IMR-90 (cell line): ENCODE data around the gene EIF2B2. TPM values are rescaled to one million over a fixed set of nuclear protein-coding genes. Genes with fewer than 3 reads are reported as not detected.

ENCODE experiments used
- ATAC-seq: fragments of 200-7000 bp; cut with Tn5 transposase; 2 replicates; pipeline ENCODE4 v1.9.1; 2020; ENCODE audit warnings: low read depth, mild to moderate bottlenecking, moderate library complexity
- BruUV-seq: library from RNA; stranded (reverse); fragments of 400-500 nt; replicated peaks from 2 replicates; lab custom pipeline; 2021; lab: Mats Ljungman, UMichigan
- CTCF ChIA-PET: fragments of 300-600 bp; formaldehyde crosslinking; extraction: SDS; loops from one replicate; lab custom pipeline; 2021; ENCODE audit warnings: antibody characterized with exemption; lab: Yijun Ruan, JAX
- POLR2A ChIA-PET: fragments of 300-600 bp; sonication (Branson Sonifier 250); formaldehyde crosslinking; loops from one replicate; lab custom pipeline; 2022; ENCODE audit warnings: antibody characterized with exemption; ENCODE audit not compliant: unreplicated experiment; lab: Charles Lee
- DNase-seq: peaks from one replicate; pipeline ENCODE4 v3.0.0; 2013
- H2AFZ ChIP-seq: replicated peaks from 2 replicates; pipeline ENCODE3; 2013; ENCODE audit warnings: low read length, mild to moderate bottlenecking; ENCODE audit not compliant: poor library complexity
- H2AK5ac ChIP-seq: 2 replicates; pipeline ENCODE4 v1.6.1; 2013; ENCODE audit warnings: low read depth, low read length, inconsistent platforms
- H2AK9ac ChIP-seq: replicated peaks from 2 replicates; pipeline ENCODE3; 2013; ENCODE audit warnings: mild to moderate bottlenecking, low read depth, low read length, moderate library complexity; ENCODE audit not compliant: poor library complexity
- H2BK120ac ChIP-seq: 2 replicates; pipeline ENCODE4 v1.6.1; 2013; ENCODE audit warnings: low read depth, low read length, inconsistent platforms
- H2BK15ac ChIP-seq: 3 replicates; pipeline ENCODE4 v1.6.1; 2013; ENCODE audit warnings: low read depth, low read length, inconsistent platforms
- H2BK20ac ChIP-seq: 2 replicates; pipeline ENCODE4 v1.6.1; 2013; ENCODE audit warnings: low read depth, mild to moderate bottlenecking, inconsistent platforms, low read length, moderate library complexity
- H2BK5ac ChIP-seq: 2 replicates; pipeline ENCODE4 v1.6.1; 2013; ENCODE audit warnings: mild to moderate bottlenecking, low read depth, low read length, inconsistent platforms; ENCODE audit not compliant: poor library complexity, severe bottlenecking
- H3K14ac ChIP-seq: replicated peaks from 2 replicates; pipeline ENCODE4 v1.6.1; 2013; ENCODE audit warnings: low read depth, low read length, inconsistent platforms
- H3K18ac ChIP-seq: 2 replicates; pipeline ENCODE4 v1.6.1; 2013; ENCODE audit warnings: low read depth, low read length, control low read depth
- H3K23ac ChIP-seq: 2 replicates; pipeline ENCODE4 v1.6.1; 2013; ENCODE audit warnings: low read depth, low read length, inconsistent platforms
- H3K27ac ChIP-seq: 2 replicates; pipeline ENCODE4 v1.5.1; 2013; ENCODE audit warnings: mild to moderate bottlenecking, control low read depth, low read length; ENCODE audit not compliant: insufficient read depth
- H3K27me3 ChIP-seq: 2 replicates; pipeline ENCODE4 v1.6.1; 2013; ENCODE audit warnings: low read length; ENCODE audit not compliant: control insufficient read depth, insufficient read depth
- H3K36me3 ChIP-seq: 2 replicates; pipeline ENCODE4 v1.6.1; 2013; ENCODE audit warnings: low read length, mixed read lengths; ENCODE audit not compliant: control insufficient read depth, insufficient read depth
- H3K4ac ChIP-seq: 2 replicates; pipeline ENCODE4 v1.6.1; 2013; ENCODE audit warnings: low read depth, low read length, inconsistent platforms
- H3K4me1 ChIP-seq: 2 replicates; pipeline ENCODE4 v1.6.1; 2013; ENCODE audit warnings: low read length, mixed read lengths; ENCODE audit not compliant: control insufficient read depth, insufficient read depth
- H3K4me2 ChIP-seq: 2 replicates; pipeline ENCODE4 v1.6.1; 2013; ENCODE audit warnings: low read depth, mild to moderate bottlenecking, control low read depth, low read length, moderate library complexity
- H3K4me3 ChIP-seq: 2 replicates; pipeline ENCODE4 v1.5.1; 2013; ENCODE audit warnings: low read depth, mild to moderate bottlenecking, control low read depth, low read length, moderate library complexity; ENCODE audit not compliant: insufficient read depth
- H3K56ac ChIP-seq: 2 replicates; pipeline ENCODE4 v1.6.1; 2013; ENCODE audit warnings: low read length, inconsistent platforms; ENCODE audit not compliant: insufficient read depth; ENCODE audit errors: extremely low read depth
- H3K79me1 ChIP-seq, 2 experiments: 2 replicates each; pipeline ENCODE4 v1.6.1; 2013; ENCODE audit warnings: low read length in 2 of 2, inconsistent platforms in 1 of 2, low read depth in 1 of 2
- H3K9ac ChIP-seq: 2 replicates; pipeline ENCODE4 v1.6.1; 2013; ENCODE audit warnings: low read depth, low read length, control low read depth
- H3K9me1 ChIP-seq: 2 replicates; pipeline ENCODE4 v1.6.1; 2013; ENCODE audit warnings: low read length, inconsistent platforms; ENCODE audit not compliant: insufficient read depth
- H3K9me3 ChIP-seq: 2 replicates; pipeline ENCODE4 v1.6.1; 2013; ENCODE audit warnings: low read length; ENCODE audit not compliant: control insufficient read depth, insufficient read depth
- H4K20me1 ChIP-seq: 2 replicates; pipeline ENCODE4 v1.6.1; 2013; ENCODE audit warnings: low read length, inconsistent platforms; ENCODE audit not compliant: insufficient read depth
- H4K5ac ChIP-seq: 2 replicates; pipeline ENCODE4 v1.6.1; 2013; ENCODE audit warnings: mild to moderate bottlenecking, low read depth, low read length, control low read depth
- H4K8ac ChIP-seq, 2 experiments: 2 replicates each; pipeline ENCODE4 v1.6.1; 2013; ENCODE audit warnings: low read depth in 2 of 2, low read length in 2 of 2, control low read depth in 1 of 2, inconsistent platforms in 1 of 2
- H4K91ac ChIP-seq: 2 replicates; pipeline ENCODE4 v1.6.1; 2013; ENCODE audit warnings: low read depth, low read length, inconsistent platforms; ENCODE audit not compliant: insufficient read depth
- FOS ChIP-seq: fragments of 150-350 bp; IDR thresholded peaks from 2 replicates; pipeline ENCODE4 v1.6.1; 2016; ENCODE audit warnings: low read depth, low read length
- MAFK ChIP-seq: IDR thresholded peaks from 2 replicates; pipeline ENCODE4 v1.6.1; 2012; ENCODE audit warnings: low read depth, low read length, improper control_type of control experiment
- WGBS, 2 experiments: methylation state at CpG; one replicate each; pipeline versions ENCODE4 v1.1.5 to v1.1.7; 2013; ENCODE audit warnings: missing lambda C conversion rate in 2 of 2; ENCODE audit not compliant: insufficient read length in 1 of 2; ENCODE audit errors: extremely low coverage in 2 of 2; 5-methylcytosine and 5-hydroxymethylcytosine counted together
- dilution Hi-C: fragments of 300-500 bp; cut with HindIII; formaldehyde crosslinking; loops from one replicate; pipeline ENCODE4 v1.14.3; 2018; ENCODE audit warnings: low sequenced_read_pairs; ENCODE audit not compliant: unreplicated experiment
- in situ Hi-C: fragments of 300-500 bp; cut with MboI; formaldehyde crosslinking; loops from 3 replicates; pipeline ENCODE4 v1.14.3; 2019; ENCODE audit warnings: low sequenced_read_pairs, inconsistent platforms, mixed read lengths
- intact Hi-C: fragments of 100-400 bp; cut with micrococcal nuclease; formaldehyde crosslinking; loops from 2 replicates; pipeline ENCODE4 v1.10.0; 2022
- polyA plus RNA-seq, 3 experiments: library from polyadenylated mRNA; depleted of rRNA; stranded (reverse); fragments of >200 nt; gene quantifications; 2 replicates each; pipeline ENCODE4 v1.2.3, GENCODE V29; 2012; ENCODE audit warnings: low replicate concordance in 1 of 3
- total RNA-seq: library from RNA; depleted of rRNA; stranded (reverse); fragments of >200 nt; gene quantifications from 2 replicates; pipeline ENCODE4 v1.2.3, GENCODE V29; 2012

EIF2B2 gene
- total and polyA plus RNA-seq, 2 of the 4 experiments (the other 2 are of a cell fraction) = 63.6 to 70.1 TPM

DNA sequence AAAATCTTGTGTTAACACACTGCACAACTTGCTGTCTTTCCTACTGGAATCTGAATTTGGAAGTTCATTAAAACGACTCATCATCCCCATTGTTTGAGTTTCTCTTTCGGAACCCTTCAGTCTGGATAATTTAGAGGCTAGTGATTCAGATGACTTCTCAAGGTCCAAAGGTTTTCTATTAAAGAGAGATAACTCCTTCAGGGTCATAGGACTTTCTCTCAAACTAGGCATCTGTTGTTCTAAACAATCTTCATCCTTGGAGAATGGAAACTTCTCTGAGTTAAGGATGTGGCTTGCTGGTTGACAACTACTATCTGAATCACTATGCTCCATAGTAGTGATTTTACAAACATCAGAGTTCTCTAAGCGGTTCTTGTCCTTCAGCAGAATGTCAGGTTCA is 44.2 kb downstream of the EIF2B2 start:
- BruUV-seq = no TSS peak
- H2AK5ac ChIP-seq = no peak overlapping the region
- H2AFZ ChIP-seq = no peak overlapping the region
- H3K4me1 ChIP-seq = peaks cover 14% of the 10 kb centered on the region
- H3K9me3 ChIP-seq = no peaks in the 10 kb centered on the region
- no peak overlapping the region for H2AK9ac ChIP-seq
- no peak overlapping the region for H2BK20ac ChIP-seq
- no peaks in the 10 kb centered on the region for H4K20me1 ChIP-seq
- peaks cover 13 to 42% of the 10 kb centered on the region in 2 experiments; a peak in 3 of 4 replicates for H3K79me1 ChIP-seq
- peak; percentile 45 for DNase-seq
- peaks cover 7% of the 10 kb centered on the region for H3K9me1 ChIP-seq
- CTCF ChIA-PET = no interaction called here
- POLR2A ChIA-PET = no interaction called here
- no peak overlapping the region for H2BK15ac ChIP-seq
- H3K18ac ChIP-seq = no peak overlapping the region
- dilution Hi-C loops = no loop called here
- no peak overlapping the region for H3K9ac ChIP-seq
- H3K27me3 ChIP-seq = no peaks in the 10 kb centered on the region
- H4K5ac ChIP-seq = no peak overlapping the region
- TF ChIP-seq FOS = peak; percentile 26; the same call in 1 of the 2 replicates
- no peak for TF ChIP-seq MAFK
- peak overlapping the region; percentile 55; the same call in 1 of the 2 replicates for H3K4me2 ChIP-seq
- H3K23ac ChIP-seq = no peak overlapping the region; the same call in 1 of the 2 replicates
- no peak overlapping the region for H3K14ac ChIP-seq
- H3K4me3 ChIP-seq = no peak overlapping the region
- in situ Hi-C loops = no loop called here
- H3K27ac ChIP-seq = no peak overlapping the region
- no peak overlapping the region for H4K8ac ChIP-seq
- no peak overlapping the region for H2BK120ac ChIP-seq
- intact Hi-C loops = no loop called here
- H4K91ac ChIP-seq = no peak overlapping the region
- 71% methylated on average over 1 of the region's 3 CpGs; no CpG with 5 or more reads in 1 of the 2 experiments for WGBS, 2 experiments
- H2BK5ac ChIP-seq = no peak overlapping the region
- peak; percentile 28 for ATAC-seq
- H3K56ac ChIP-seq = no peak overlapping the region
- H3K36me3 ChIP-seq = no peaks in the 10 kb centered on the region
- H3K4ac ChIP-seq = no peak overlapping the region
